HG03378 (cell line): Measurements from ENCODE around the gene TRAPPC13.
"Not testable (repeated sequence)": the region's sequence is repeated elsewhere in the genome, so short reads cannot be mapped to it uniquely, and the experiment has no call there.

Source experiments
- ATAC-seq: cut with Tn5 transposase; IDR thresholded peaks from one replicate; pipeline ENCODE4 v1.9.1; 2021; ENCODE audit warnings: mild to moderate bottlenecking, moderate library complexity; ENCODE audit not compliant: unreplicated experiment

Gene TRAPPC13

DNA sequence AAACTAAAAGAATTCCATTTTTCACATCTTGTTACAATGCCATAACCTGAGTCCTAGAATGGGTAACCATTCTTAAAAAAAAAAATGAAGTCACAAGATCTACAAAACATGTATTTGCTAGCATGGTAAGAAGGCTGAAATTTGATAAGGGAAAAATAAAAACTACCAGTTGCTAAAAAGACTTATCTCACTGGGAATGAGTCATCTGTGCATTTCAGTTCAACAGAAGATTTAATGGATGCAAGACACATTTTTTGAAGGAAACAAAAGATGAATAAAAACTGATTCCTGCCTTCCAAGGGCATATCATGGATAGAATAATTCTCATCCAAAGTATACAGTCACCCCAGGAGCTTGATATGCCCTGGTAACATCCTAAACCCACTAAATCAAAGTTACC lies 49.9 kb downstream of the TRAPPC13 start:
- ATAC-seq: no peak

DNA sequence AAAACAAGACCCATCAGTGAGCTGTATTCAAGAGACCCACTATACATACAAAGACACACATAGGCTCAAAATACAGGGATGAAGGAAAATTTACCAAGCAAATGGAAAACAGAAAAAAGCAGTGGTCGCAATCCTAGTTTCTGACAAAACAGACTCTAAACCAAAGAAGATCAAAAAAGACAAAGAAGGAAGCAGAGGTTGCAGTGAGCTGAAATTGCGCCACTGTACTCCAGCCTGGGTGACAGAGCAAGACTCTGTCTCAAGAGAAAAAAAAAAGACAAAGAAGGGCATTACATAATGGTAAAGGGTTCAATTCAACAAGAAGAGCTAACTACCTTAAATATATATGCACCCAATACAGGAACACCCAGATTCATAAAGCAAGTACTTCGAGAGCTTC lies 51.2 kb downstream of the TRAPPC13 start:
- ATAC-seq: not testable (repeated sequence)

DNA sequence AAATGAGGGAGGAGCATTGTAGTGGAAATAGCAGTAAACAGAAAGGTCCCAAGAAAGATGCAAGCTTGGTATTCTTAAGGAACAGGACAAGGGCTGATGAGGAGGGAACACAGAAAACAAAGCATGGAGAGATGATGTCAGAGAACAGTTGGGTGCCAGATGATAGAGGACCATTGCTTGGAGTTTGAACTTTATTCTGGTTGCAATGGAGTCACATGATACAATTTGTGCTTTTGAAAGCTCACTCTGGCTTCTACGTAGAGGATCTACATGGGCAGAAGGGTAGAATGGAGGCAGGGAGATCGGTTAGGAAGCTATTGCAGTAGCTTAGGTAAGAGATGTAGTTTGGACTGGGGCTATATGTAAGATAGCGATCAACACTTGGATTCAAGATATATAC lies 57.3 kb downstream of the TRAPPC13 start:
- no peak for ATAC-seq

DNA sequence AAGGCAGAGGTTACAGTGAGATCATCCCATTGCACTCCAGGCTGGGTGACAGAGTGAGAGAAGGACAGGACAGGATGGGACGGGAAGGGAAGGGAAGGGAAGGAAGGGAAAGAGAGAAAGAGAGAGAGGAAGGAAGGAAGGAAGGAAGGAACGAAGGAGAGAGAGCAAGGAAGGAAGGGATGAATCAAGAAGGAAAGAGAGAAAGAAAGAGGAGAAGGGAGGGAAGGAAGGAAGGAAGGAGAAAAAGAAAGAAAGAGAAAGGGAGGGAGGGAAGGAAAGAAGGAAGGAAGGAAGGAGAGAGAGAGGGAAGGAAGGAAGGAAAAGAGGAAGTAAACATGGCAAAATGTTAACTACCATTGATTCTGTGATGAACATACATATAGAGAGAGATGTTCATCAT lies 68.3 kb downstream of the TRAPPC13 start:
- ATAC-seq: no peak

DNA sequence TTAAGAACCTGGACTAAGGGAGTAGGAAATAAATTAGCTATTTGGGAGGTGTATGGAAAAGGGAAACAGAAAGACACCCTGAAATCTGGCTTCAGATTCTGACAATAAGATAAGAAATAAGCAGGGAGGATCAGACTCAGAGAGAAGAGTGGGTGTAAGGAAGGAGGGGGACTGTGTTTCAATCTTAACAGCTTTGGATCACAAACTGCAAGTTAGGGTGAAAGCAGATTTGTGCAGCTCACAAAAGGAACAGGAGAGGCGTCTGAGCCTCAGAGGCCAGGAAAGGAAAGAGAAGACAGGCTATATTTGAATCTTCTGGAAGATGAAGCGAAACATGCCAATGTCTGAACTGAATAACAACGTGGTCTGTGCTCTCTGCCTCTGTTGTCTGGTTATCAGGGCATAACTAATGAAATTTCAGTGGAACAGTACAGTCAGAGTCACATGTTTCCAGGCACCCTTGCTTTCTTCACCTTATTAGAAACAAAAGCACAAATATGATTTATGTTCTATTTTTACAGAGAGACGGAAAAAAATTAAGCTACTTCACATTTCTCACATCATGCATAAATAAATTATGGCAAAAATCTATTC lies 70.4 kb downstream of the TRAPPC13 start:
- peak; percentile 46 for ATAC-seq

DNA sequence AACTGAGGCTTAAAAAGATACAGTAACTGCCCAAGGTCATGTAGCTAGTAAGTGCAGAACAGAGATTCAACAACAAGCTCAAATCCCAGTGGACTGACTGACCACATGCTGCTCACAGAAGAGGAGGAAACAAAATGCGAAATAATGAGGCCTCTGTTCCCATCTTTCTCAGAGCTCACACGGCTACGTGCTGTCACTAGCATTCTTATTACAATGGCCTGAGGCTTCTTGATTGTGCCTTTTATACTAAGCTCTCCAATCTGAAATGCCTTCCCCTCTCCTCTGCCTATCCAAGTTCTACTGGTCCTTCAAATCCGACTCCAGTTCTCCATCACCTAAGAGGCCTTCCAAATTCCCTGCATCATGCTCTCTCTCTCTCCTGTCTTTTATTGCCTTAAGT lies 71.1 kb downstream of the TRAPPC13 start:
- ATAC-seq: no peak

DNA sequence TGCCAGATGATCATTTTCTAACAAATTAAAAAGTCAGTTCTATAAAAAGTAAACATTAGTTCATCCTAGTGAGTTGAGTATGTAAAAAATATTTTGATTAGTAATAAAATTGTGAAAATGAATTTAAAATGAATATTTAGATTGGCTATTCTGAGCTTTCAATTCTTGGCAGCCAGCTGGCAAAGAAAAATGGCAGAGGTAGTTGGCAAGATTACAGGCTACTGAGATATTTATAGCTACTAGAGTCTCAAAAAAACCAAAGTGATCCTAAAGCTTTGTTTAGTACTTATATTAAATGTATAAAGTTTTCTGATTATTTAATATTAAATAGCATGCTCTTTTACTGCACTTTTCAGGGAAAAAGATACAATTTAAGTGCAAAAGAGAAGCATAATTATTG lies 72.1 kb downstream of the TRAPPC13 start:
- ATAC-seq: no peak

DNA sequence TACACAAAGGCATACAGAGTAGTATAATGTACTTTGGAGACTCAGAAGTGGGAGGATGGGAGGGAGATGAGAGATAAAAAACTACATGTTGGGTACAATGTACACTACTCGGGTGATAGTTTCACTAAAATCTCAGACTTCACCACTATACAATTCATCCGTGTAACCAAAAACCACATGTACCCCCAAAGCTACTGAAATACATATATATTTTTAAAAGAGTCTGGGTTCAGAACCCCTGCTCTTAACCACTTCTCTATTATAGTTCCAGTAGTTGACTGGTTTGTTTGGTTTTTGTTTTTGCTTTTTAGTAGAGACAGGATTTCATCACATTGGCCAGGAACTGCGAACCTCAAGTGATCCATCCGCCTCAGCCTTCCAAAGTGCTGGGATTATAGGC lies 74.5 kb downstream of the TRAPPC13 start:
- ATAC-seq: peak; percentile 62

DNA sequence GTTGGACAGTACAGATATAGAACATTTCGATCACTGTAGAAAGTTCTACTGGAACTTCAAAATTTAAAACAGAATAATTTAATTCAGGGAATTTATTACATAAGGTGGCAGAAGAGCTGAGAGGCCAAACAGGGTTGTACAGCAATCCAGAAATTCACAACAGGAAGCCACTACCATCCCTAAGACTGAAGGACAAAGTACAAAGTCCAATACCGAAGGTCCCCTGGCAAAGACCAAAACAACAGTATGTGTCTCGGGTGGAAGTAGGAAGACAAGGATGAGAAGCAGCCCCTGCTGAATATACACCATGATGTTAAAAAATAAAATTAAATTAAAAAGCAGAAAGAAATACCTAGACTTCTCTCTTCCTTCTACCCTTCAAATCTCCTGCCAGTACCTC lies 77.2 kb downstream of the TRAPPC13 start:
- ATAC-seq: no peak

DNA sequence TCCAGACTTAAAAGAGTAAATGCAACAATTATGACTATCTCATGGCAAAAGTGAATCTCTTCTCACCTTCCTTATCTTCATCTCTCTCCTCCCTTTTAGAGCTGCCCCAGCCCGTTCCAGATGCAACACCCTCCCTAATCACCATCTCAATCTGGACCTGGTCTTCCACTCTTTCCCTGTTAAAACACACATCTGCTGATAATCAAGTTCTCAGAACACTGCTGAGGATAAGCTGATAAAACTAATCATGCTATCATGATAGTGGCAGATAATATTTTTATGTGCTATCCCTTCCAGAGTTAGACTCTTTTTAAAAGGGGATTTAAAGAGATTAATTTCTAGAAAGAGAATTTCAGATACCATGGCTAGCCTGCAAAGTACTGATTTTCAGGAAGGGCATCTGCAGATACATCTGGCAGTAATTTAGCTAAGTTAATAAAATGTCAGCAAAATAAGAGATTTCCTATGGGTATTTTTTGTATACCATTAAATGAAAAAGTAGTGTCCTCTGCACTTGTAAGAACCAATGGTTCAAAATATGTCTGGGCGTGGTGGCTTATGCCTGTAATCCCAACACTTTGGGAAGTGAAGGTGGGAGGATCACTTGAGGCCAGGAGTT lies 79.9 kb downstream of the TRAPPC13 start:
- ATAC-seq: no peak

DNA sequence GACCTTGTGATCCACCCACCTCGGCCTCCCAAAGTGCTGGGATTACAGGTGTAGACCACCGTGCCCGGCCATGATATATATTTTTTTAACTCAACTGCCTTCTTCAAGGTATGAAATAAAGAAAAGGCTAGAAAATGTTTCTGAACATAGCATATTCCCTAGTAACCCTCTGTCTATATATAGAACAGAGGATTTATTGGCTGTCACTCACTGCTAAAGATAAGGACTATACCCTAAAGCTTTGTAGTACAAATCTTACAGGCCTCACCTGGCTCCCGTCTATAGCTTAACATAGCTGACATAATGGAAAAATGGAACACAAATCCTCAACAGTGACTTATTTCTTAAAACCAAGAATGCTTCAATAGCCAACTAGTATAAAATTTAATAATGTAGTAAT lies 82.8 kb downstream of the TRAPPC13 start:
- no peak for ATAC-seq

DNA sequence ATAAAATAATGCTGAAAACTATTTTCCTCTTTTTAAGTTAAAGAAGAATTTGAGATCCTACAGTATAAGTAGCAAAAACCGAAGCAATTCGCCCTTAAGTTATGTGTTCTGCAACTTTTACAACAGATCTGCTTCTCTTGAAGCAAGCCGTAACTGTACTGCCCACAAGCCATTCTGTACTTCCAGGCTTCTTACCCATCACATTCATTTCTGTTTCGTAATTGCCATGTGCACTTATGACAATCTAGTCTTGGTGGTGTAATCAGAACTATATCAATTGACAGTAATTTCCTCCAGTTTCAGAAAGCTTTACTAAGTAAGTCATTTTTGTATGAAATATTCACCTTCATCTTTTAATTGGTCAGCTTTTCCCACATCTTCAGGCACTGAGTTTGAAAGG lies 83.3 kb downstream of the TRAPPC13 start:
- ATAC-seq: no peak
